Measurements from ENCODE around the gene ATP5F1D.

The ATP5F1D gene

GRCh38 chr19:1214299-1214861 lies 27.2 kb upstream of the ATP5F1D start:
- Histone ChIP-seq H3K79me2 (ENCODE audit: insufficient read depth, low read length) (peaks cover 96% of the 10 kb centered on the region), H3K36me3 (ENCODE audit: insufficient read depth, low read length) (no peaks in the 10 kb centered on the region; the same call in 1 of the 2 replicates), H4K20me1 (ENCODE audit: insufficient read depth, low read length, poor library complexity, severe bottlenecking) (peaks cover 58% of the 10 kb centered on the region), H3K4me2 (ENCODE audit: low read depth, low read length, poor library complexity, severe bottlenecking) (peak overlapping the region; percentile 53), H2AFZ (ENCODE audit: low read length) (no peak overlapping the region), H3K9me2 (replicated peaks; ENCODE audit: low read depth, low read length) (no peaks in the 10 kb centered on the region), H3K4me1 (ENCODE audit: insufficient read depth, low read length, poor library complexity, severe bottlenecking) (peaks cover 30% of the 10 kb centered on the region), H3K9me3 (ENCODE audit: insufficient read depth, low read depth, low read length) (no peaks in the 10 kb centered on the region), H3K9ac (ENCODE audit: low read depth, low read length, poor library complexity, severe bottlenecking) (peak overlapping the region; percentile 56), H3K4me3 (ENCODE audit: low read length, poor library complexity, severe bottlenecking) (peak overlapping the region; percentile 46), H3K27me3 (ENCODE audit: insufficient read depth, low read length, poor library complexity, severe bottlenecking) (no peaks in the 10 kb centered on the region), H3F3A (ENCODE audit: low read depth) (no peaks in the 10 kb centered on the region)
- TF ChIP-seq EZH2phosphoT487 (IDR thresholded peaks at IDR 0.05; ENCODE audit: borderline replicate concordance) = no peak
- no peak for TF ChIP-seq CTCF (conservative IDR thresholded peaks at IDR 0.05; ENCODE audit: low read length)

GRCh38 chr19:1214862-1215731 lies 26.5 kb upstream of the ATP5F1D start:
- Histone ChIP-seq H3K9me2 (replicated peaks; ENCODE audit: low read depth, low read length) (no peaks in the 10 kb centered on the region), H3K27me3 (ENCODE audit: insufficient read depth, low read length, poor library complexity, severe bottlenecking) (no peaks in the 10 kb centered on the region), H3K4me1 (ENCODE audit: insufficient read depth, low read length, poor library complexity, severe bottlenecking) (peaks cover 23% of the 10 kb centered on the region), H4K20me1 (ENCODE audit: insufficient read depth, low read length, poor library complexity, severe bottlenecking) (peaks cover 51% of the 10 kb centered on the region), H3K9ac (ENCODE audit: low read depth, low read length, poor library complexity, severe bottlenecking) (no peak overlapping the region), H2AFZ (ENCODE audit: low read length) (no peak overlapping the region), H3K4me2 (ENCODE audit: low read depth, low read length, poor library complexity, severe bottlenecking) (no peak overlapping the region), H3F3A (ENCODE audit: low read depth) (no peaks in the 10 kb centered on the region), H3K36me3 (ENCODE audit: insufficient read depth, low read length) (peaks cover 3% of the 10 kb centered on the region; the same call in 1 of the 2 replicates), H3K9me3 (ENCODE audit: insufficient read depth, low read depth, low read length) (no peaks in the 10 kb centered on the region), H3K4me3 (ENCODE audit: low read length, poor library complexity, severe bottlenecking) (no peak overlapping the region), H3K79me2 (ENCODE audit: insufficient read depth, low read length) (peaks cover 90% of the 10 kb centered on the region)
- no peak for TF ChIP-seq EZH2phosphoT487 (IDR thresholded peaks at IDR 0.05; ENCODE audit: borderline replicate concordance)
- TF ChIP-seq CTCF (conservative IDR thresholded peaks at IDR 0.05; ENCODE audit: low read length) = no peak

- no peak for TF ChIP-seq EZH2phosphoT487 (IDR thresholded peaks at IDR 0.05; ENCODE audit: borderline replicate concordance)
- no peak for TF ChIP-seq CTCF (conservative IDR thresholded peaks at IDR 0.05; ENCODE audit: low read length)
- Histone ChIP-seq H3K4me2 (ENCODE audit: low read depth, low read length, poor library complexity, severe bottlenecking) (no peak overlapping the region), H3K36me3 (ENCODE audit: insufficient read depth, low read length) (peaks cover 17% of the 10 kb centered on the region; the same call in 1 of the 2 replicates), H3F3A (ENCODE audit: low read depth) (no peaks in the 10 kb centered on the region), H3K9me2 (replicated peaks; ENCODE audit: low read depth, low read length) (no peaks in the 10 kb centered on the region), H3K79me2 (ENCODE audit: insufficient read depth, low read length) (peaks cover 75% of the 10 kb centered on the region), H4K20me1 (ENCODE audit: insufficient read depth, low read length, poor library complexity, severe bottlenecking) (peaks cover 39% of the 10 kb centered on the region), H3K27me3 (ENCODE audit: insufficient read depth, low read length, poor library complexity, severe bottlenecking) (no peaks in the 10 kb centered on the region), H3K9ac (ENCODE audit: low read depth, low read length, poor library complexity, severe bottlenecking) (no peak overlapping the region), H3K9me3 (ENCODE audit: insufficient read depth, low read depth, low read length) (no peaks in the 10 kb centered on the region), H2AFZ (ENCODE audit: low read length) (no peak overlapping the region), H3K4me1 (ENCODE audit: insufficient read depth, low read length, poor library complexity, severe bottlenecking) (peaks cover 13% of the 10 kb centered on the region), H3K4me3 (ENCODE audit: low read length, poor library complexity, severe bottlenecking) (no peak overlapping the region)
These were observed 24.8 kb upstream of the ATP5F1D start for GRCh38 chr19:1216756-1217155.

Measured in Loucy (cell line).